ENCODE measurements around the gene PTGR2. TPM values are rescaled to one million over a fixed set of nuclear protein-coding genes. Genes with fewer than 3 reads are reported as not detected.
"Not testable (repeated sequence)": the region's sequence is repeated elsewhere in the genome, so short reads cannot be mapped to it uniquely, and the experiment has no call there.

PTGR2 gene
- total and polyA plus RNA-seq, 9 donors = 5.7 to 10.9 (median 7.3) TPM

DNA sequence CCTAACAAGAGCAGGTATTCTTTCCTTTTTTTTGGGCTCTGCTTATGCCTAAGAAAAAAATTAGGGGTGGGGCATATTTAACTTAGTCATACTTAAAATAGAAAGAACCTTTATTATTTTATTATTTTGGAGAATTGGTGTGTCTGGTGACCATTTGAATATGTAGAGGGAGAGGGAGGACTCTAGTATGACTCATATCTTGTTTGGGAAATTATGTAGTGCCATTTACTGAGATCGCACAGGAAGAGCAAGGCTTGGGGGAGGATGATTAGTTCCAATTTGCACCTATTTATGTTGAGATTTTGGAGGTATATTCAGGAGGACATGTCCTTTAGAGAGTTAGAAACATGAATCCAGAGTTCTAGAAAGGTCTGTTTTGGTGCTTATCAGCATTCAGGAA is 44.9 kb downstream of the PTGR2 start:
- H3K4me1 ChIP-seq (ENCODE audit: control insufficient read depth, insufficient read depth, low read length) = no peaks in the 10 kb centered on the region
- no peaks in the 10 kb centered on the region for H3K27me3 ChIP-seq (ENCODE audit: control insufficient read depth, insufficient read depth, low read length)
- DNase-seq = no peak
- H3K4me3 ChIP-seq (ENCODE audit: low read length) = no peak overlapping the region
- H3K9me3 ChIP-seq (replicated peaks; ENCODE audit: control insufficient read depth, low read depth, low read length) = no peaks in the 10 kb centered on the region
- WGBS (ENCODE audit: insufficient coverage) = 100% methylated on average over 1 of the region's 1 CpG
- H3K36me3 ChIP-seq (ENCODE audit: control insufficient read depth, insufficient read depth, low read length) = peaks cover 48% of the 10 kb centered on the region
- no peak overlapping the region for H3K27ac ChIP-seq (ENCODE audit: low read length)

- Histone ChIP-seq H3K36me3 (ENCODE audit: control insufficient read depth, insufficient read depth, low read length) (peaks cover 52% of the 10 kb centered on the region), H3K27me3 (ENCODE audit: control insufficient read depth, insufficient read depth, low read length) (no peaks in the 10 kb centered on the region), H3K4me1 (ENCODE audit: control insufficient read depth, insufficient read depth, low read length) (no peaks in the 10 kb centered on the region), H3K9me3 (replicated peaks; ENCODE audit: control insufficient read depth, low read depth, low read length) (no peaks in the 10 kb centered on the region), H3K27ac (ENCODE audit: low read length) (no peak overlapping the region), H3K4me3 (ENCODE audit: low read length) (no peak overlapping the region)
- DNase-seq = no peak
- WGBS (ENCODE audit: insufficient coverage) = no CpG with 5 or more reads among the region's 3 CpGs
Measured at GRCh38 chr14:73903028-73903427, 51.4 kb downstream of the PTGR2 start.

DNA sequence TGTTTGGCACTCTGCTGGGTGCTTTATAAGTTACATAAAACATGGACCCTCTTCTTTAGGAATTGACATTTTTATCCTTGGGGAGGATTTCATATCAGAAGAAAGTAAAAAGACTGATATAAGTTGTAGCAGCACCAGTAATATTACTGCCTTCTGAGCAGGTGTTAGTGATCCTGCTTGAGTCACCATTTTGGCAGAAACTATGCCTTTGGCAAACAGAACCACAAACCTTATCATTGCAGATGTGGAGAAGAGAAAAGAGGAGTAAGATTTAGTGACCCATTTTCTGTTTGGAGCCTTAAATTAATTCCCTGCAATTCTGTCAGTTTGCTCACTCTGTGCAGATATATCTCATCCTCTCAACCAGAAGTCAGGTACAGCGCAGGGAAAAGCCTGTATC is 58.0 kb downstream of the PTGR2 start:
- Histone ChIP-seq H3K27ac (ENCODE audit: low read length) (no peak overlapping the region), H3K4me3 (ENCODE audit: low read length) (no peak overlapping the region), H3K4me1 (ENCODE audit: control insufficient read depth, insufficient read depth, low read length) (no peaks in the 10 kb centered on the region), H3K9me3 (replicated peaks; ENCODE audit: control insufficient read depth, low read depth, low read length) (no peaks in the 10 kb centered on the region), H3K27me3 (ENCODE audit: control insufficient read depth, insufficient read depth, low read length) (no peaks in the 10 kb centered on the region), H3K36me3 (ENCODE audit: control insufficient read depth, insufficient read depth, low read length) (peaks cover 67% of the 10 kb centered on the region)
- no peak for DNase-seq
- WGBS (ENCODE audit: insufficient coverage) = 100% methylated on average over 1 of the region's 1 CpG

GRCh38 chr14:73913256-73913655 is 61.6 kb downstream of the PTGR2 start:
- no peak for DNase-seq

DNA sequence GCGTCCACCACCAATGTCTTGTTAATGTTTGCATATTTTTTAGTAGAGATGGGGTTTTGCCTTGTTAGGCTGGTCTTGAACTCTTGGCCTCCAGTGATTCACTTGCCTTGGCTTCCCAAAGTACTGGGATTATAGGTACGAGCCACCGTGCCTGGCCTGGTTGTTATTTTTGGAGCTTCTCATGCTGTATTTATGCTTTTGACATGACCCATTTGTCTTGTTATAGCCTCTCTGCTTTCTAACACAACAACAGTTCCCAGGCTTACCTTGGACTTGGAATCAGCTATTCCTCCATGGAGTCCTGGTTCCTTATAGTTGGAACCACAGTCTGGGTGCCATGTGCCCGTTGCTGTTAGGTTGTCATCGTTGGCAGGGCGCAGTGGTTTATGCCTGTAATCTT is 64.7 kb downstream of the PTGR2 start:
- no peak overlapping the region for H3K4me3 ChIP-seq (ENCODE audit: low read length)
- WGBS (ENCODE audit: insufficient coverage) = 88% methylated on average over 4 of the region's 6 CpGs
- no peaks in the 10 kb centered on the region for H3K9me3 ChIP-seq (replicated peaks; ENCODE audit: control insufficient read depth, low read depth, low read length)
- peaks cover 53% of the 10 kb centered on the region for H3K36me3 ChIP-seq (ENCODE audit: control insufficient read depth, insufficient read depth, low read length)
- DNase-seq = no peak
- H3K27me3 ChIP-seq (ENCODE audit: control insufficient read depth, insufficient read depth, low read length) = no peaks in the 10 kb centered on the region
- no peak overlapping the region for H3K27ac ChIP-seq (ENCODE audit: low read length)
- no peaks in the 10 kb centered on the region for H3K4me1 ChIP-seq (ENCODE audit: control insufficient read depth, insufficient read depth, low read length)

More at GRCh38 chr14:73913256-73913655, 61.6 kb downstream of the PTGR2 start:
- Histone ChIP-seq H3K4me3 (ENCODE audit: low read length) (no peak overlapping the region), H3K36me3 (ENCODE audit: control insufficient read depth, insufficient read depth, low read length) (peaks cover 57% of the 10 kb centered on the region), H3K27ac (ENCODE audit: low read length) (no peak overlapping the region), H3K27me3 (ENCODE audit: control insufficient read depth, insufficient read depth, low read length) (no peaks in the 10 kb centered on the region), H3K9me3 (replicated peaks; ENCODE audit: control insufficient read depth, low read depth, low read length) (no peaks in the 10 kb centered on the region), H3K4me1 (ENCODE audit: control insufficient read depth, insufficient read depth, low read length) (no peaks in the 10 kb centered on the region)
- no CpG with 5 or more reads among the region's 3 CpGs for WGBS (ENCODE audit: insufficient coverage)

- not testable (repeated sequence) for H3K9me3 ChIP-seq (replicated peaks; ENCODE audit: control insufficient read depth, low read depth, low read length); DNase-seq; H3K4me1 ChIP-seq (ENCODE audit: control insufficient read depth, insufficient read depth, low read length); H3K27ac ChIP-seq (ENCODE audit: low read length); H3K4me3 ChIP-seq (ENCODE audit: low read length); H3K27me3 ChIP-seq (ENCODE audit: control insufficient read depth, insufficient read depth, low read length)
- WGBS (ENCODE audit: insufficient coverage) = 100% methylated on average over 1 of the region's 2 CpGs
- H3K36me3 ChIP-seq (ENCODE audit: control insufficient read depth, insufficient read depth, low read length) = peaks cover 55% of the 10 kb centered on the region
Measured at GRCh38 chr14:73919457-73919856, 67.8 kb downstream of the PTGR2 start.

GRCh38 chr14:73924337-73924736 is 72.7 kb downstream of the PTGR2 start:
- no peaks in the 10 kb centered on the region for H3K4me1 ChIP-seq (ENCODE audit: control insufficient read depth, insufficient read depth, low read length)
- no peaks in the 10 kb centered on the region for H3K9me3 ChIP-seq (replicated peaks; ENCODE audit: control insufficient read depth, low read depth, low read length)
- peaks cover 71% of the 10 kb centered on the region for H3K36me3 ChIP-seq (ENCODE audit: control insufficient read depth, insufficient read depth, low read length)
- H3K4me3 ChIP-seq (ENCODE audit: low read length) = no peak overlapping the region
- no peak for DNase-seq
- WGBS (ENCODE audit: insufficient coverage) = 71% methylated on average over 2 of the region's 5 CpGs
- H3K27ac ChIP-seq (ENCODE audit: low read length) = no peak overlapping the region
- H3K27me3 ChIP-seq (ENCODE audit: control insufficient read depth, insufficient read depth, low read length) = no peaks in the 10 kb centered on the region

Other genes with a start within 250 kb of the PTGR2 start
- not detected for gene ACOT6, start 239.3 kb upstream of the PTGR2 start, total RNA-seq
- gene ACOT6, start 239.3 kb upstream of the PTGR2 start, polyA plus RNA-seq (ENCODE audit: insufficient read depth in 1 of 8, insufficient read length in 8 of 8, low replicate concordance in 1 of 8) = under 1 TPM in 1 of 8 donors, not detected in 7; 0.13 TPM
- 9.3 TPM for gene DNAL1, start 206.8 kb upstream of the PTGR2 start, total RNA-seq
- 10 to 100 TPM in 1 of 8 donors, 1 to 10 TPM in 7; 5.7 to 10.9 (median 6.6) TPM for gene DNAL1, start 206.8 kb upstream of the PTGR2 start, polyA plus RNA-seq (ENCODE audit: insufficient read depth in 1 of 8, insufficient read length in 8 of 8, low replicate concordance in 1 of 8)
- gene PNMA1, start 137.4 kb upstream of the PTGR2 start, total RNA-seq = 7.8 TPM
- gene PNMA1, start 137.4 kb upstream of the PTGR2 start, polyA plus RNA-seq (ENCODE audit: insufficient read depth in 1 of 8, insufficient read length in 8 of 8, low replicate concordance in 1 of 8) = 10 to 100 TPM; 22.4 to 37.4 (median 27.4) TPM
- gene ZNF410, start 35.0 kb downstream of the PTGR2 start, total RNA-seq = 41.5 TPM
- 10 to 100 TPM; 26.4 to 37.9 (median 31.0) TPM for gene ZNF410, start 35.0 kb downstream of the PTGR2 start, polyA plus RNA-seq (ENCODE audit: insufficient read depth in 1 of 8, insufficient read length in 8 of 8, low replicate concordance in 1 of 8)
- gene FAM161B, start 98.3 kb downstream of the PTGR2 start, total RNA-seq = 6.6 TPM
- 1 to 10 TPM; 6.2 to 8.2 (median 7.1) TPM for gene FAM161B, start 98.3 kb downstream of the PTGR2 start, polyA plus RNA-seq (ENCODE audit: insufficient read depth in 1 of 8, insufficient read length in 8 of 8, low replicate concordance in 1 of 8)
- 36.8 TPM for gene COQ6, start 98.5 kb downstream of the PTGR2 start, total RNA-seq
- gene COQ6, start 98.5 kb downstream of the PTGR2 start, polyA plus RNA-seq (ENCODE audit: insufficient read depth in 1 of 8, insufficient read length in 8 of 8, low replicate concordance in 1 of 8) = 10 to 100 TPM; 26.9 to 47.5 (median 39.5) TPM
- 10.4 TPM for gene ENTPD5, start 167.5 kb downstream of the PTGR2 start, total RNA-seq
- gene ENTPD5, start 167.5 kb downstream of the PTGR2 start, polyA plus RNA-seq (ENCODE audit: insufficient read depth in 1 of 8, insufficient read length in 8 of 8, low replicate concordance in 1 of 8) = 10 to 100 TPM; 11.2 to 15.3 (median 13.9) TPM
- gene BBOF1, start 167.5 kb downstream of the PTGR2 start, total RNA-seq = 7.8 TPM
- gene BBOF1, start 167.5 kb downstream of the PTGR2 start, polyA plus RNA-seq (ENCODE audit: insufficient read depth in 1 of 8, insufficient read length in 8 of 8, low replicate concordance in 1 of 8) = 1 to 10 TPM; 5.7 to 8.6 (median 6.4) TPM
- gene ALDH6A1, start 232.6 kb downstream of the PTGR2 start, total RNA-seq = 17.3 TPM
- gene ALDH6A1, start 232.6 kb downstream of the PTGR2 start, polyA plus RNA-seq (ENCODE audit: insufficient read depth in 1 of 8, insufficient read length in 8 of 8, low replicate concordance in 1 of 8) = 10 to 100 TPM in 7 of 8 donors, 1 to 10 TPM in 1; 7.2 to 16.8 (median 12.6) TPM
- gene LIN52, start 233.1 kb downstream of the PTGR2 start, total RNA-seq = 7.9 TPM
- gene LIN52, start 233.1 kb downstream of the PTGR2 start, polyA plus RNA-seq (ENCODE audit: insufficient read depth in 1 of 8, insufficient read length in 8 of 8, low replicate concordance in 1 of 8) = 10 to 100 TPM in 7 of 8 donors, 1 to 10 TPM in 1; 10.0 to 13.5 (median 10.4) TPM

All from muscle of leg (tissue), 11 donors.